Measurements from ENCODE around the gene APBB2. TPM values are rescaled to one million over a fixed set of nuclear protein-coding genes. Genes with fewer than 3 reads are reported as not detected.

The APBB2 gene
- total and polyA plus RNA-seq, 4 donors = 4.8 to 31.5 (median 11.2) TPM

DNA sequence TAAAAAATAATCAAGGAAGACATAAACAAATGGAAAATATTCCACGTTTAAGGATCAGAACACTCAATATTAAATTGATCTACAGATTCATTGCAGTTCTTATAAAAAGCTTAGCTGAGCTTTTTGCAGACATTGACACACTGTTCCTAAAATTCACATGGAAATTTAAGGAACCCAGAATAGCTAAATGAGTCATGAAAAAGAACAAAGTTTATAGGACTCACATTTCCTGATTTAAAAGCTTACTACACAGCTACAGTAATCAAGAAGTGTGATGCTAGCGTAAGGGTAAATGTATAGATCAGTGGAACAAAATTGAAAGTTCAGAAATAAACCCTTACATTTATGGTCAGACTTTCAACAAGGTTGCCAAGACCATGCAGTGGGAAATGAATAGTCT is 431.5 kb downstream of the APBB2 start:
- WGBS = 90% methylated on average over 2 of the region's 2 CpGs
- H3K9ac ChIP-seq (ENCODE audit: low read depth in 1 of 2, low read length in 2 of 2) = no peak overlapping the region
- H3K4me1 ChIP-seq (ENCODE audit: control insufficient read depth in 4 of 4, insufficient read depth in 4 of 4, low read length in 3 of 4) = no peaks in the 10 kb centered on the region
- no peak overlapping the region for H3K4me3 ChIP-seq (ENCODE audit: low read depth in 1 of 3, low read length in 3 of 3)
- no peaks in the 10 kb centered on the region for H3K27me3 ChIP-seq (ENCODE audit: control insufficient read depth in 4 of 4, insufficient read depth in 4 of 4, low read length in 3 of 4)
- DNase-seq (ENCODE audit: low spot score) = no peak
- no peak overlapping the region for H3K27ac ChIP-seq (ENCODE audit: low read depth in 1 of 2, low read length in 2 of 2)
- H3K9me3 ChIP-seq (ENCODE audit: control insufficient read depth in 4 of 4, low read length in 3 of 4) = no peaks in the 10 kb centered on the region
- no peaks in the 10 kb centered on the region for H3K36me3 ChIP-seq (ENCODE audit: control insufficient read depth in 4 of 4, insufficient read depth in 3 of 4, low read depth in 1 of 4, low read length in 3 of 4)
- TF ChIP-seq HNF4A (conservative IDR thresholded peaks at IDR 0.05) (no peak), TAF1 (conservative IDR thresholded peaks at IDR 0.05) (no peak)

DNA sequence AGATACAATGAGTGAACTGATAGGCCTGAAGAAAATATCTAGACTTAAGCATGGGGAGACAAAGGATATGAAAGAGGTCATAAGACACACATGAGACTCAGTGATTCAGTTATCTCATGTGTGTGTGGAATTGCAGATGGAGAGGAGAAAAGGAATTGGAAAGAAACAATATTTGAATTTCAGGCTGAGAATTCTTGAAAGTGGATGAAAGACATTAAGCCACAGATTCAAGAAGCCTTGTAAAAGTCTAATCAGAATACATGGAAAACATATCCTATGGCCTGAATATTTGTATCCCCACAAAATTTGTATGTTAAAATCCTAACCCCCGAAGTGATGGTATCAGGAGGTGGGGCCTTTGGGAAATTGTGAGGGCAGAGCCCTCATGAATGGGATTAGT is 436.3 kb downstream of the APBB2 start:
- H3K9me3 ChIP-seq (ENCODE audit: control insufficient read depth in 4 of 4, low read length in 3 of 4) = no peaks in the 10 kb centered on the region
- no peak for DNase-seq (ENCODE audit: low spot score)
- H3K9ac ChIP-seq (ENCODE audit: low read depth in 1 of 2, low read length in 2 of 2) = no peak overlapping the region
- 96% methylated on average over 1 of the region's 1 CpG for WGBS
- H3K27ac ChIP-seq (ENCODE audit: low read depth in 1 of 2, low read length in 2 of 2) = no peak overlapping the region
- TF ChIP-seq JUND (IDR thresholded peaks at IDR 0.05) = no peak
- TF ChIP-seq EGR1 (IDR thresholded peaks at IDR 0.05; ENCODE audit: low read depth in 2 of 2) = no peak
- no peak for TF ChIP-seq CTCF (IDR thresholded peaks at IDR 0.05; ENCODE audit: low read depth, low read length, missing input control)
- TF ChIP-seq GABPA (IDR thresholded peaks at IDR 0.05 in 1 of 2, conservative IDR thresholded peaks at IDR 0.05 in 1 of 2) = no peak
- no peak for TF ChIP-seq YY1 (IDR thresholded peaks at IDR 0.05)
- TF ChIP-seq NR2F2 (IDR thresholded peaks at IDR 0.05) = no peak
- no peak for TF ChIP-seq FOXA2 (IDR thresholded peaks at IDR 0.05)
- TF ChIP-seq RXRA (IDR thresholded peaks at IDR 0.05) = no peak
- TF ChIP-seq, protein P1, sequence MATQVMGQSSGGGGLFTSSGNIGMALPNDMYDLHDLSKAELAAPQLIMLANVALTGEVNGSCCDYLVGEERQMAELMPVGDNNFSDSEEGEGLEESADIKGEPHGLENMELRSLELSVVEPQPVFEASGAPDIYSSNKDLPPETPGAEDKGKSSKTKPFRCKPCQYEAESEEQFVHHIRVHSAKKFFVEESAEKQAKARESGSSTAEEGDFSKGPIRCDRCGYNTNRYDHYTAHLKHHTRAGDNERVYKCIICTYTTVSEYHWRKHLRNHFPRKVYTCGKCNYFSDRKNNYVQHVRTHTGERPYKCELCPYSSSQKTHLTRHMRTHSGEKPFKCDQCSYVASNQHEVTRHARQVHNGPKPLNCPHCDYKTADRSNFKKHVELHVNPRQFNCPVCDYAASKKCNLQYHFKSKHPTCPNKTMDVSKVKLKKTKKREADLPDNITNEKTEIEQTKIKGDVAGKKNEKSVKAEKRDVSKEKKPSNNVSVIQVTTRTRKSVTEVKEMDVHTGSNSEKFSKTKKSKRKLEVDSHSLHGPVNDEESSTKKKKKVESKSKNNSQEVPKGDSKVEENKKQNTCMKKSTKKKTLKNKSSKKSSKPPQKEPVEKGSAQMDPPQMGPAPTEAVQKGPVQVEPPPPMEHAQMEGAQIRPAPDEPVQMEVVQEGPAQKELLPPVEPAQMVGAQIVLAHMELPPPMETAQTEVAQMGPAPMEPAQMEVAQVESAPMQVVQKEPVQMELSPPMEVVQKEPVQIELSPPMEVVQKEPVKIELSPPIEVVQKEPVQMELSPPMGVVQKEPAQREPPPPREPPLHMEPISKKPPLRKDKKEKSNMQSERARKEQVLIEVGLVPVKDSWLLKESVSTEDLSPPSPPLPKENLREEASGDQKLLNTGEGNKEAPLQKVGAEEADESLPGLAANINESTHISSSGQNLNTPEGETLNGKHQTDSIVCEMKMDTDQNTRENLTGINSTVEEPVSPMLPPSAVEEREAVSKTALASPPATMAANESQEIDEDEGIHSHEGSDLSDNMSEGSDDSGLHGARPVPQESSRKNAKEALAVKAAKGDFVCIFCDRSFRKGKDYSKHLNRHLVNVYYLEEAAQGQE (IDR thresholded peaks at IDR 0.05) = no peak
- TF ChIP-seq ATF3 (IDR thresholded peaks at IDR 0.05) = no peak
- TF ChIP-seq FOXA1 (IDR thresholded peaks at IDR 0.05) = no peak
- TF ChIP-seq RAD21 (IDR thresholded peaks at IDR 0.05) = no peak
- no peak for TF ChIP-seq SP1 (IDR thresholded peaks at IDR 0.05)
- no peaks in the 10 kb centered on the region for H3K36me3 ChIP-seq (ENCODE audit: control insufficient read depth in 4 of 4, insufficient read depth in 3 of 4, low read depth in 1 of 4, low read length in 3 of 4)
- no peak overlapping the region for H3K4me3 ChIP-seq (ENCODE audit: low read depth in 1 of 3, low read length in 3 of 3)
- no peaks in the 10 kb centered on the region for H3K4me1 ChIP-seq (ENCODE audit: control insufficient read depth in 4 of 4, insufficient read depth in 4 of 4, low read length in 3 of 4)
- H3K27me3 ChIP-seq (ENCODE audit: control insufficient read depth in 4 of 4, insufficient read depth in 4 of 4, low read length in 3 of 4) = no peaks in the 10 kb centered on the region

- Histone ChIP-seq H3K27me3 (ENCODE audit: control insufficient read depth in 4 of 4, insufficient read depth in 4 of 4, low read length in 3 of 4) (no peaks in the 10 kb centered on the region), H3K4me1 (ENCODE audit: control insufficient read depth in 4 of 4, insufficient read depth in 4 of 4, low read length in 3 of 4) (no peaks in the 10 kb centered on the region), H3K27ac (ENCODE audit: low read depth in 1 of 2, low read length in 2 of 2) (no peak overlapping the region), H3K36me3 (ENCODE audit: control insufficient read depth in 4 of 4, insufficient read depth in 3 of 4, low read depth in 1 of 4, low read length in 3 of 4) (no peaks in the 10 kb centered on the region), H3K9me3 (ENCODE audit: control insufficient read depth in 4 of 4, low read length in 3 of 4) (no peaks in the 10 kb centered on the region), H3K4me3 (ENCODE audit: low read depth in 1 of 3, low read length in 3 of 3) (no peak overlapping the region), H3K9ac (ENCODE audit: low read depth in 1 of 2, low read length in 2 of 2) (no peak overlapping the region)
- WGBS = 47% methylated on average over 1 of the region's 1 CpG
- DNase-seq (ENCODE audit: low spot score) = no peak
- TF ChIP-seq TAF1 (conservative IDR thresholded peaks at IDR 0.05) (no peak), FOXA1 (IDR thresholded peaks at IDR 0.05) (no peak), HNF4G (IDR thresholded peaks at IDR 0.05) (no peak), JUND (IDR thresholded peaks at IDR 0.05) (no peak), ATF3 (IDR thresholded peaks at IDR 0.05) (no peak), RXRA (IDR thresholded peaks at IDR 0.05) (no peak), MAX (IDR thresholded peaks at IDR 0.05) (no peak)
- TF ChIP-seq, protein P1 (IDR thresholded peaks at IDR 0.05) = no peak
Observed at GRCh38 chr4:40769266-40769665, 445.1 kb downstream of the APBB2 start.

Measured in liver (tissue), 9 donors.